Erythroblast (primary cell): ENCODE results near the gene LHB.
"Not testable (repeated sequence)": the region's sequence is repeated elsewhere in the genome, so short reads cannot be mapped to it uniquely, and the experiment has no call there.

Experiments used
- DNase-seq, 2 experiments: peaks; one replicate each; lab custom pipeline; 2025; lab: John Stamatoyannopoulos, UW
- GATA1 ChIP-seq: IDR thresholded peaks from 2 replicates; pipeline ENCODE4 v1.6.1; 2011; ENCODE audit warnings: low read depth, mild to moderate bottlenecking, control low read depth, low read length, moderate library complexity
- POLR2A ChIP-seq: IDR thresholded peaks from 2 replicates; pipeline ENCODE4 v1.6.1; 2011; ENCODE audit warnings: mild to moderate bottlenecking, low read length

Gene LHB

GRCh38 chr19:49042177-49042576, 25.3 kb upstream of the LHB start:
- DNase-seq, result no peak
- TF ChIP-seq GATA1 (no peak), POLR2A (no peak)

- DNase-seq, result not testable (repeated sequence)
Measured at GRCh38 chr19:49039736-49040135, 22.8 kb upstream of the LHB start.

GRCh38 chr19:49038557-49039276, 21.8 kb upstream of the LHB start:
- DNase-seq, result not testable (repeated sequence)

- not testable (repeated sequence) for DNase-seq
Measured at GRCh38 chr19:49038111-49038510, 21.2 kb upstream of the LHB start.

- DNase-seq, result peak; percentile 75 to 76
Measured at GRCh38 chr19:49036815-49037214, 19.9 kb upstream of the LHB start, which contains the start of gene CGB1. Gene CGB1 (minus strand): TSS chr19:49036895. CDS start chr19:49036711, 184 bp downstream.

GRCh38 chr19:49031642-49032301, 14.9 kb upstream of the LHB start, which contains the start of gene CGB2:
Gene CGB2 (plus strand): TSS chr19:49031890. CDS start chr19:49032096, 206 bp downstream.
- DNase-seq, result peak; percentile 80 to 82

GRCh38 chr19:49030323-49030722, 13.4 kb upstream of the LHB start:
- not testable (repeated sequence) for DNase-seq

GRCh38 chr19:49029749-49030148, 12.9 kb upstream of the LHB start:
- DNase-seq, result not testable (repeated sequence)

GRCh38 chr19:49028686-49029085, 11.8 kb upstream of the LHB start:
- not testable (repeated sequence) for DNase-seq

- DNase-seq, result not testable (repeated sequence)
Measured at GRCh38 chr19:49025599-49025998, 8.7 kb upstream of the LHB start.

- not testable (repeated sequence) for DNase-seq
Measured at GRCh38 chr19:49025088-49025487, 8.2 kb upstream of the LHB start.

- DNase-seq, result not testable (repeated sequence)
Measured at GRCh38 chr19:49024233-49024632, 7.3 kb upstream of the LHB start, which contains the start of gene CGB3. Gene CGB3 (minus strand): TSS chr19:49024333. CDS start chr19:49023971, 362 bp downstream.

GRCh38 chr19:49022116-49022515, 5.2 kb upstream of the LHB start:
- DNase-seq, result no peak
- TF ChIP-seq GATA1 (no peak), POLR2A (no peak)

GRCh38 chr19:49020931-49021895, 4.3 kb upstream of the LHB start:
- DNase-seq, result no peak

GRCh38 chr19:49020342-49020741, 3.5 kb upstream of the LHB start:
- TF ChIP-seq POLR2A, result no peak
- no peak for TF ChIP-seq GATA1
- DNase-seq, result no peak

More at GRCh38 chr19:49020931-49021895, 4.3 kb upstream of the LHB start:
- no peak for TF ChIP-seq GATA1
